Lower leg skin (tissue), 4 donors: Measurements from ENCODE around the gene CNTFR. TPM values are rescaled to one million over a fixed set of nuclear protein-coding genes. Genes with fewer than 3 reads are reported as not detected.

Experiments used
- DNase-seq, 2 donors: peaks; one replicate each; pipeline ENCODE4 v3.0.0-alpha.2; 2019; ENCODE audit warnings: low spot score in 2 of 2
- H3K4me3 ChIP-seq: fragments of 200-600 bp; sonication (generic); 2 replicates; pipeline ENCODE4 v1.5.1; 2017; ENCODE audit warnings: mild to moderate bottlenecking, low read depth; ENCODE audit not compliant: poor library complexity, severe bottlenecking
- POLR2A ChIP-seq, 2 donors: fragments of 450-650 bp; IDR thresholded peaks; one replicate each; pipeline ENCODE4 v1.6.1; 2016 to 2017; ENCODE audit warnings: antibody characterized with exemption in 2 of 2, mild to moderate bottlenecking in 1 of 2, moderate library complexity in 1 of 2
- WGBS, 2 donors: methylation state at CpG; one replicate each; pipeline ENCODE4 v1.1.5; 2018; 5-methylcytosine and 5-hydroxymethylcytosine counted together
- intact Hi-C: fragments of 100-400 bp; cut with DNase I; formaldehyde crosslinking; loops from one replicate; pipeline ENCODE4 v1.15.0; 2023; ENCODE audit warnings: low total_unique reads
- total RNA-seq, 4 donors: library from RNA; depleted of rRNA; stranded (reverse); fragments of >200 nt; gene quantifications; one replicate each; pipeline ENCODE4 v1.1.0, GENCODE V29; 2016
- TF ChIP-seq, protein P1 (sequence below), 3 donors: fragments of 450-650 bp; IDR thresholded peaks; one replicate each; pipeline ENCODE4 v1.5.1; 2016; ENCODE audit warnings: antibody characterized with exemption in 3 of 3, mild to moderate bottlenecking in 3 of 3, moderate library complexity in 2 of 3

CNTFR gene
- total RNA-seq, 4 donors from 2014 or later: 2.5 to 13.4 (median 3.9) TPM

DNA sequence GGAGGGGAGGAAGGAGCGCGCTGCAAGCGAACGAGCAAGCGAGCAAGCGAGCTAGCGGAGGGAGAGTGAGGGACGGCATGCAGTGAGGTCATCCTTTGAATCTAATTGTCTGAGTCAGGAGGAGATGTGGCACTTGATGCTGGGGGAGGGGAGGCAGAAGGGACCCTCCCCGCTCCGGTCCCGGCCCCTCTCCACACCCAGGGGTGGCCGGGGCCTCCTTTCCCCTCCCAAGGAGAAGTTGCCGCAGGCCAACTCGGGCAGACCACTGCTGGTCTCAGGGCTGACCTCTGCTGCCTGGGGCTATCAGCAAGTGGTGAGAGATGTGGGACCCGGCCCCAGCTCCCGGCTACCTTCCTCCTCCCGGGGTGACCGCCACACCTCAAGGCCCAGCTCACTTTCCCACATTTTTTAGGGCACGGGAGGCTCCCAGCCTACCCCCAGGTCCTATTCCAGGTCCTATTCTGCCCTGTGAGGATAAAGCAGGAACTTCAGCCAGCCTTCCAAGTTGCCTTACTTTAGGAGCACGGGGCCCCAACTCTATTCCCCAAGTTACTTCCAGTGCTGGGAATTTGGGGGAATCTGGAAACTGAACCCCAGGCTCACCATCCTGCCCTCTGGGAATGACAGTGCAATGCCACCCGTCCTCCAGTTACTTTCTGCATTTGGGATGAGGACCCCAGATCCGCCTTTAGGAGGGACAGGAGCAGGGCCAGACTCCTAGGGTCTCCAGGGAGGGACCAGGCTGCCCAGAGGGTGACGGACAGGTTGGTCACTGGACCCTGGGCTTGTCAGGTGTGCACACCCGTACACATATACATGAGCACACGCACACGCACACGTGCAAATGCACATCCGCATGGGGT, 11.1 kb downstream of the CNTFR start:
- TF ChIP-seq POLR2A (IDR thresholded peaks at IDR 0.05): no peak
- TF ChIP-seq, protein P1, sequence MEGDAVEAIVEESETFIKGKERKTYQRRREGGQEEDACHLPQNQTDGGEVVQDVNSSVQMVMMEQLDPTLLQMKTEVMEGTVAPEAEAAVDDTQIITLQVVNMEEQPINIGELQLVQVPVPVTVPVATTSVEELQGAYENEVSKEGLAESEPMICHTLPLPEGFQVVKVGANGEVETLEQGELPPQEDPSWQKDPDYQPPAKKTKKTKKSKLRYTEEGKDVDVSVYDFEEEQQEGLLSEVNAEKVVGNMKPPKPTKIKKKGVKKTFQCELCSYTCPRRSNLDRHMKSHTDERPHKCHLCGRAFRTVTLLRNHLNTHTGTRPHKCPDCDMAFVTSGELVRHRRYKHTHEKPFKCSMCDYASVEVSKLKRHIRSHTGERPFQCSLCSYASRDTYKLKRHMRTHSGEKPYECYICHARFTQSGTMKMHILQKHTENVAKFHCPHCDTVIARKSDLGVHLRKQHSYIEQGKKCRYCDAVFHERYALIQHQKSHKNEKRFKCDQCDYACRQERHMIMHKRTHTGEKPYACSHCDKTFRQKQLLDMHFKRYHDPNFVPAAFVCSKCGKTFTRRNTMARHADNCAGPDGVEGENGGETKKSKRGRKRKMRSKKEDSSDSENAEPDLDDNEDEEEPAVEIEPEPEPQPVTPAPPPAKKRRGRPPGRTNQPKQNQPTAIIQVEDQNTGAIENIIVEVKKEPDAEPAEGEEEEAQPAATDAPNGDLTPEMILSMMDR (IDR thresholded peaks at IDR 0.05): no peak
- 26 to 30% methylated on average over 27 to 28 of the region's 28 CpGs for WGBS, 2 donors
- no peak for DNase-seq
- H3K4me3 ChIP-seq: no peak overlapping the region
- intact Hi-C loops: no loop called here

- TF ChIP-seq POLR2A (IDR thresholded peaks at IDR 0.05): no peak
- TF ChIP-seq, protein P1 (IDR thresholded peaks at IDR 0.05): no peak
- H3K4me3 ChIP-seq: no peak overlapping the region
- intact Hi-C loops: no loop called here
- WGBS, 2 donors: 7 to 9% methylated on average over 44 to 54 of the region's 62 CpGs
- no peak for DNase-seq
These were observed 11.9 kb downstream of the CNTFR start for GRCh38 chr9:34577400-34578240.

GRCh38 chr9:34576597-34577399, 12.7 kb downstream of the CNTFR start:
- TF ChIP-seq, protein P1 (IDR thresholded peaks at IDR 0.05): no peak
- no peak for TF ChIP-seq POLR2A (IDR thresholded peaks at IDR 0.05)
- no peak for DNase-seq
- intact Hi-C loops: no loop called here
- H3K4me3 ChIP-seq: no peak overlapping the region
- WGBS, 2 donors: 83 to 86% methylated on average over 14 of the region's 14 CpGs

GRCh38 chr9:34575862-34576596, 13.5 kb downstream of the CNTFR start:
- TF ChIP-seq, protein P1 (IDR thresholded peaks at IDR 0.05): no peak
- TF ChIP-seq POLR2A (IDR thresholded peaks at IDR 0.05): no peak
- H3K4me3 ChIP-seq: no peak overlapping the region
- 64 to 71% methylated on average over 21 of the region's 21 CpGs for WGBS, 2 donors
- DNase-seq: no peak
- intact Hi-C loops: no loop called here

GRCh38 chr9:34575241-34575640, 14.3 kb downstream of the CNTFR start:
- H3K4me3 ChIP-seq: no peak overlapping the region
- intact Hi-C loops: no loop called here
- no peak for TF ChIP-seq POLR2A (IDR thresholded peaks at IDR 0.05)
- TF ChIP-seq, protein P1 (IDR thresholded peaks at IDR 0.05): no peak
- 72 to 73% methylated on average over 8 of the region's 8 CpGs for WGBS, 2 donors
- no peak for DNase-seq
